GM10266 (cell line): Measurements from ENCODE around the gene PPFIBP2.

Source experiments
- DNase-seq: peaks from one replicate; pipeline ENCODE4 v3.0.0; 2012; ENCODE audit errors: extremely low spot score
- TF ChIP-seq, protein P1 (sequence below): IDR thresholded peaks from 2 replicates; pipeline ENCODE4 v1.5.1; 2012; ENCODE audit warnings: mild to moderate bottlenecking, low read depth; ENCODE audit not compliant: control insufficient read depth, insufficient read depth; ENCODE audit errors: missing control alignments

Gene PPFIBP2

DNA sequence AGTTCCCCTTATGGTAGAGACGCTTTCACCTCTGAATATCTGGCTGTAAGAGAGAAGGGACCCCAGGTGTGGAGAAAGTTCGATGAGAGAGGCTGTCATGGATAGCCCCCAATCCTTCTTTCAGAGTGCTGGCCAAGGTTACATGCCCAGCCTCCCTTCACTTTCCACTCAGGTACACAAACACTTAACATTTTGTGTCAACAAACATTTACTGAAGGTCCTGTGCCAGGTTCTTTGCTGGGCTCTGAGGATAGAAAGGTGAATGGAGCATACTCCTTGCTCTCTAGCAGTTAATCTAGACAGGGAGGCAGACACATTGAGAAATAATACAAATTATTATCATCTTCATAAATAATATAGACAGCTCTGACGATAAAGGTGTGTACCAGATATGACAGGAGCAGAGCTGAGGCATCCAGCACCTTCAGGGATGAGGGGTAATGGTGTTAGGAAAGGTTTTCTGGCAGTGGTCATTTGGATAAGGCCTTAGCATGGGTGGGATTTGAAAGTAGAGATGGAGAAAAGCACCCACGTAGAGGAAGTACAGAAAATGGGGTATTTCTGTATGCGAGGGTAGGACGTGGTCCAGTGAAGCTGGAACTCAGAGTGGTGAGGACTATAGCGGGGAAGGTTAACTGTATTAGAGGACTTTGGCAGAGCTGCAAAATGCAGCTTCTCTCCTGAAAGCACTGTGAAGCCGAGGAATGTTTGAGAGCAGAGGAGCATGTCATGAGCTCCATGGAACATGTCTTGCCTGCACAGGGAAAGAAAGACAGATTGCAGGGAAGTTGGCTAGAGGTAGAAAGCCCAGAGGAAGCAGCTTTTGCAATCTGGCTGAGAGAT is 19.6 kb downstream of the PPFIBP2 start:
- TF ChIP-seq, protein P1, sequence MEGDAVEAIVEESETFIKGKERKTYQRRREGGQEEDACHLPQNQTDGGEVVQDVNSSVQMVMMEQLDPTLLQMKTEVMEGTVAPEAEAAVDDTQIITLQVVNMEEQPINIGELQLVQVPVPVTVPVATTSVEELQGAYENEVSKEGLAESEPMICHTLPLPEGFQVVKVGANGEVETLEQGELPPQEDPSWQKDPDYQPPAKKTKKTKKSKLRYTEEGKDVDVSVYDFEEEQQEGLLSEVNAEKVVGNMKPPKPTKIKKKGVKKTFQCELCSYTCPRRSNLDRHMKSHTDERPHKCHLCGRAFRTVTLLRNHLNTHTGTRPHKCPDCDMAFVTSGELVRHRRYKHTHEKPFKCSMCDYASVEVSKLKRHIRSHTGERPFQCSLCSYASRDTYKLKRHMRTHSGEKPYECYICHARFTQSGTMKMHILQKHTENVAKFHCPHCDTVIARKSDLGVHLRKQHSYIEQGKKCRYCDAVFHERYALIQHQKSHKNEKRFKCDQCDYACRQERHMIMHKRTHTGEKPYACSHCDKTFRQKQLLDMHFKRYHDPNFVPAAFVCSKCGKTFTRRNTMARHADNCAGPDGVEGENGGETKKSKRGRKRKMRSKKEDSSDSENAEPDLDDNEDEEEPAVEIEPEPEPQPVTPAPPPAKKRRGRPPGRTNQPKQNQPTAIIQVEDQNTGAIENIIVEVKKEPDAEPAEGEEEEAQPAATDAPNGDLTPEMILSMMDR, result no peak
- no peak for DNase-seq

DNA sequence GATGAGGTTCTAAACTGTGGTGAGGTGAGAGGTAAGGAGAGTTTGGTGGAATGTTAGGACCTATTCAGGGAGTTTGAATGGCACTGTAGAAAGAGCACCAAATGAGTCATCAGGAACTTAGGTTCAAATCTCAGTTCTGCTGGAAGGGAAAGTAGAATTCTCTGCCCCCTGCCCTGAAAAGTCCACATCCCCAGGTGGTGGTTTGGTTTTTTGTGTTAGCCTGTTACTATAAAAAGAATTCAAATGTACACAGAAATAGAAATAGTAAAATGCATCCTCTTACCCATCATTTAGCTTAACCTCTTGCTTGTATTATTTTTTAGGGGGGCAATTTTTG is 20.2 kb downstream of the PPFIBP2 start:
- DNase-seq, result no peak
- TF ChIP-seq, protein P1, result no peak

DNA sequence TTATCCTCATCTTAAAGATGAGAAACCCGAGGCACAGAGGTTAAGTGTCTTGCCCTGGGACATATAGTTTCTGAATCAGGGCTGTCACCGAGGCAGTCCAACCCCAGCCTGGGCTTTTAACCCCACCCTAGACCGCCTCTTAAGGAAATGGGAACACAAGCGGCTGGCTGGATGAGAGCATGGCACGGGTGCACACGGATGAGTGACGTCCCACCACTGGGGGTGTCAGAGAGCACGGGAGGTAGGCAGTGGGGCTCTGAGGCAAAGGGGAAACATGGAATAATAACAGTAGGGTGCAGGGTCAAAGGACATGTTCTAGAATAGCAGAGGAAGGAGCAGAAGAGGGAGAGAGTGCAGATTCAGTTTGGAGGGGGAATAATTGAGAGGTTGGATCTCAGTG is 22.3 kb downstream of the PPFIBP2 start:
- TF ChIP-seq, protein P1, result no peak
- DNase-seq, result no peak

DNA sequence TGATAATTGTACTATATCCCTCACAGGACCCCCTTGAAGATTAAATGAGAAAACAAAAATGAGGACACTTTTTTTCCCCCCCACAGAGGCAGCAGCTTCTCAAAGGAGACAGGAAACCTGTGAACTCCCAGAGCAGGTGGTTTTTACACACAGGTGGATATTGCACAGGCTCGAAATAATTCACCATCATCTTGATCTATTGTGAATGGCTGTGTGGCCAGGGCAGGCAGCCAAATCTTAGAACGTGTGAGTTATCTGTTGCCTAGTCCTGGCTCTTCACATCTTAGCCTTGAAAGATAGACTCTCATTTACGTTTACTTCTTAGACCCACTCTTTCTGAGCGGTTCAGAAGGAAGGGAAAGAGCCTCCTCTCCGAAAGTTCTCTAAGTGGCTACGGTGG is 23.5 kb downstream of the PPFIBP2 start:
- no peak for DNase-seq
- TF ChIP-seq, protein P1, result no peak

DNA sequence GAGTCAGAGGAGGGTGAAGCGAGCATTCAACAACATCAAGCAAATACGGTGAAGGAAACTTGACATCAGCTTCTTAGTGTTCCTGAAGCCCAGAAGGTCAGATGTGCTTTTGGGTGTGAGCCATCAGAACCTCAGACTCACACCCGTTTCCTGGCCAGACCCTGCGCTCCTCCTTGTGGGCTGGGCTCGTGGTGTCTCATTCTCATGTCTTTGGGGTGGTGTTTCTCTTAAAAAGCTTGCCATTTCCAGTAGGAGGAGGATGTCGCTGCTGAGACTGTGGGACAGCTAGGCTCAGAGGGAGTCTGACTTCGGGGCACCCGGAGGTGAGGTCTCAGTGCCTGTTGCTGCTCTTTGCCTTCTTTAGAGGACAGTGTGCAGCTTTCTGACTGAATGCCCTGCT is 24.2 kb downstream of the PPFIBP2 start:
- TF ChIP-seq, protein P1, result no peak
- DNase-seq, result no peak

DNA sequence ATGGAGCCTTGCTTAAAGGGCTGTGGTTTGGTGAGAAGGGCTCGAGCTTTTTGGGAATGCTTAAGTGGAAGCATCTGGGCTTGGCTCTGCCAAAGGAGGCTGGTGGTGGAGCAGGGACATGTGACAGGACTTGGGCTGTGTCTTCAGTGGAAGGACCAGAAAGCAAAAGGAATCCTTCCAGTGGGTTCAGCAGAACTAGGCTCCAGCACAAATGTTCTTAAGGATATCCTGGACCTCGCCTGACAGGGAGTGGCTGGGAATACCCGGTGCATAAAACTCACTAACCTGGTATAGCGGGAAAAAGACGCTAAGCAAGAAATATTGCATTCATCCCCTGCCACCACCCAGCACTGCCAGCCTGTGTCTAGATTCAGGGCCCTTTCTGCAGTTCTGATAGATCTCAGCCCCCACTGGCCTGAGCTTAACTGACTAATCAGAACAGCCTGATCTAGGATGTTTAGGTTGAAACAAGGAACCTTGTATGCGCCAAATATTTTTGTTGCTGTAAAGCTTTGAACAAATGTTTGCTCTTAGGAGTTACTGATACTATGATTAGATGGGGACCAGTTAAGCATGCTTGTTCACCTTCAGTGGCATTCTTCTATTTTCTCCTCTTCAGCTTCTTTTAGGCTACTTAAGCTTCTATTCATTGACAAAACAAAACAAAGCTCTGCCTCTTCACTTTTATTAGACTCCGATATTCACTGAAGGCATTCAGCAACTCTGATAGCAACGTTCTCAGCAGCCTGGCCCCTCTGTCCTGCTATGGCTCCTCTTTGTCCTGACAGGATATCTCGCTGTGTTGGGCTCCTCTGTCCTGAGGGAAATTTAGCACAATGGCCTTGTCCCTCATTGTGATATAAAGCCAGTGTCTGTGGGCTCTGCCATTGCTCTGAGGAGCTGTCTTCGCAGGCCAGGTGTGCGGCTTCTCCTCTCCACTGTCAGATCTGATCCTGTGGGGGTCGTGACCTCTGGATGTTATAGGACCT is 25.0 kb downstream of the PPFIBP2 start:
- TF ChIP-seq, protein P1, result no peak
- no peak for DNase-seq
